ENCODE results near the gene TOR4A. TPM values are rescaled to one million over a fixed set of nuclear protein-coding genes. Genes with fewer than 3 reads are reported as not detected.

Gene TOR4A
- total and polyA plus RNA-seq, 4 donors = 1.3 to 3.5 (median 2.3) TPM

GRCh38 chr9:137317718-137318511 is 40.4 kb downstream of the TOR4A start:
- H3K4me3 ChIP-seq (ENCODE audit: low read depth, low read length) = no peak overlapping the region
- H3K4me1 ChIP-seq (ENCODE audit: control insufficient read depth, insufficient read depth, low read length) = peaks cover 80% of the 10 kb centered on the region
- H3K27me3 ChIP-seq (ENCODE audit: control insufficient read depth, insufficient read depth, low read length) = no peaks in the 10 kb centered on the region
- peaks cover 45% of the 10 kb centered on the region for H3K36me3 ChIP-seq (ENCODE audit: control insufficient read depth, insufficient read depth, low read length)
- H3K9me3 ChIP-seq (ENCODE audit: control insufficient read depth, insufficient read depth, low read length) = no peaks in the 10 kb centered on the region
- WGBS (ENCODE audit: insufficient coverage) = 74% methylated on average over 12 of the region's 24 CpGs
- no peak overlapping the region for H3K27ac ChIP-seq (ENCODE audit: low read depth, low read length)
- DNase-seq (ENCODE audit: low read depth in 4 of 6, low spot score in 6 of 6) = no peak

GRCh38 chr9:137318602-137319001 is 41.1 kb downstream of the TOR4A start:
- H3K27ac ChIP-seq (ENCODE audit: low read depth, low read length) = peak overlapping the region; percentile 52
- peaks cover 80% of the 10 kb centered on the region for H3K4me1 ChIP-seq (ENCODE audit: control insufficient read depth, insufficient read depth, low read length)
- peaks cover 41% of the 10 kb centered on the region for H3K36me3 ChIP-seq (ENCODE audit: control insufficient read depth, insufficient read depth, low read length)
- H3K27me3 ChIP-seq (ENCODE audit: control insufficient read depth, insufficient read depth, low read length) = no peaks in the 10 kb centered on the region
- WGBS (ENCODE audit: insufficient coverage) = 78% methylated on average over 15 of the region's 18 CpGs
- H3K4me3 ChIP-seq (ENCODE audit: low read depth, low read length) = no peak overlapping the region
- DNase-seq (ENCODE audit: low read depth in 4 of 6, low spot score in 6 of 6) = no peak
- H3K9me3 ChIP-seq (ENCODE audit: control insufficient read depth, insufficient read depth, low read length) = no peaks in the 10 kb centered on the region

- H3K36me3 ChIP-seq (ENCODE audit: control insufficient read depth, insufficient read depth, low read length) = peaks cover 44% of the 10 kb centered on the region
- peak in 1 of 6 donors; percentile 48 for DNase-seq (ENCODE audit: low read depth in 4 of 6, low spot score in 6 of 6)
- no peaks in the 10 kb centered on the region for H3K9me3 ChIP-seq (ENCODE audit: control insufficient read depth, insufficient read depth, low read length)
- no peak overlapping the region for H3K27ac ChIP-seq (ENCODE audit: low read depth, low read length)
- WGBS (ENCODE audit: insufficient coverage) = 59% methylated on average over 26 of the region's 26 CpGs
- H3K4me1 ChIP-seq (ENCODE audit: control insufficient read depth, insufficient read depth, low read length) = peaks cover 76% of the 10 kb centered on the region
- no peak overlapping the region for H3K4me3 ChIP-seq (ENCODE audit: low read depth, low read length)
- no peaks in the 10 kb centered on the region for H3K27me3 ChIP-seq (ENCODE audit: control insufficient read depth, insufficient read depth, low read length)
Observed at GRCh38 chr9:137319011-137319738, 41.6 kb downstream of the TOR4A start.

- Histone ChIP-seq H3K4me3 (ENCODE audit: low read depth, low read length) (no peak overlapping the region), H3K4me1 (ENCODE audit: control insufficient read depth, insufficient read depth, low read length) (peaks cover 69% of the 10 kb centered on the region), H3K36me3 (ENCODE audit: control insufficient read depth, insufficient read depth, low read length) (peaks cover 40% of the 10 kb centered on the region), H3K27me3 (ENCODE audit: control insufficient read depth, insufficient read depth, low read length) (no peaks in the 10 kb centered on the region), H3K27ac (ENCODE audit: low read depth, low read length) (peak overlapping the region; percentile 20), H3K9me3 (ENCODE audit: control insufficient read depth, insufficient read depth, low read length) (no peaks in the 10 kb centered on the region)
- DNase-seq (ENCODE audit: low read depth in 4 of 6, low spot score in 6 of 6) = no peak
- WGBS (ENCODE audit: insufficient coverage) = 77% methylated on average over 18 of the region's 22 CpGs
Observed at GRCh38 chr9:137319739-137320551, 42.4 kb downstream of the TOR4A start.

GRCh38 chr9:137320555-137321384 is 43.2 kb downstream of the TOR4A start:
- Histone ChIP-seq H3K27ac (ENCODE audit: low read depth, low read length) (peak overlapping the region; percentile 20), H3K36me3 (ENCODE audit: control insufficient read depth, insufficient read depth, low read length) (peaks cover 40% of the 10 kb centered on the region), H3K4me1 (ENCODE audit: control insufficient read depth, insufficient read depth, low read length) (peaks cover 61% of the 10 kb centered on the region), H3K27me3 (ENCODE audit: control insufficient read depth, insufficient read depth, low read length) (no peaks in the 10 kb centered on the region), H3K9me3 (ENCODE audit: control insufficient read depth, insufficient read depth, low read length) (no peaks in the 10 kb centered on the region), H3K4me3 (ENCODE audit: low read depth, low read length) (no peak overlapping the region)
- peak in 2 of 6 donors; percentile 63 to 80 for DNase-seq (ENCODE audit: low read depth in 4 of 6, low spot score in 6 of 6)
- 26% methylated on average over 20 of the region's 24 CpGs for WGBS (ENCODE audit: insufficient coverage)

- 92% methylated on average over 21 of the region's 22 CpGs for WGBS (ENCODE audit: insufficient coverage)
- no peak for DNase-seq (ENCODE audit: low read depth in 4 of 6, low spot score in 6 of 6)
- Histone ChIP-seq H3K27me3 (ENCODE audit: control insufficient read depth, insufficient read depth, low read length) (no peaks in the 10 kb centered on the region), H3K4me1 (ENCODE audit: control insufficient read depth, insufficient read depth, low read length) (peaks cover 54% of the 10 kb centered on the region), H3K27ac (ENCODE audit: low read depth, low read length) (no peak overlapping the region), H3K36me3 (ENCODE audit: control insufficient read depth, insufficient read depth, low read length) (peaks cover 42% of the 10 kb centered on the region), H3K9me3 (ENCODE audit: control insufficient read depth, insufficient read depth, low read length) (no peaks in the 10 kb centered on the region), H3K4me3 (ENCODE audit: low read depth, low read length) (no peak overlapping the region)
Observed at GRCh38 chr9:137321726-137322361, 44.3 kb downstream of the TOR4A start.

GRCh38 chr9:137323531-137324331 is 46.2 kb downstream of the TOR4A start:
- peaks cover 35% of the 10 kb centered on the region for H3K4me1 ChIP-seq (ENCODE audit: control insufficient read depth, insufficient read depth, low read length)
- H3K27me3 ChIP-seq (ENCODE audit: control insufficient read depth, insufficient read depth, low read length) = no peaks in the 10 kb centered on the region
- H3K27ac ChIP-seq (ENCODE audit: low read depth, low read length) = no peak overlapping the region
- H3K9me3 ChIP-seq (ENCODE audit: control insufficient read depth, insufficient read depth, low read length) = peaks cover 1% of the 10 kb centered on the region
- 95% methylated on average over 31 of the region's 37 CpGs for WGBS (ENCODE audit: insufficient coverage)
- DNase-seq (ENCODE audit: low read depth in 4 of 6, low spot score in 6 of 6) = no peak
- peaks cover 33% of the 10 kb centered on the region for H3K36me3 ChIP-seq (ENCODE audit: control insufficient read depth, insufficient read depth, low read length)
- H3K4me3 ChIP-seq (ENCODE audit: low read depth, low read length) = no peak overlapping the region

GRCh38 chr9:137325124-137325523 is 47.6 kb downstream of the TOR4A start:
- 88% methylated on average over 8 of the region's 10 CpGs for WGBS (ENCODE audit: insufficient coverage)
- DNase-seq (ENCODE audit: low read depth in 4 of 6, low spot score in 6 of 6) = no peak
- H3K4me3 ChIP-seq (ENCODE audit: low read depth, low read length) = no peak overlapping the region

More at GRCh38 chr9:137325124-137325523, 47.6 kb downstream of the TOR4A start:
- peaks cover 21% of the 10 kb centered on the region for H3K4me1 ChIP-seq (ENCODE audit: control insufficient read depth, insufficient read depth, low read length)
- H3K36me3 ChIP-seq (ENCODE audit: control insufficient read depth, insufficient read depth, low read length) = peaks cover 20% of the 10 kb centered on the region
- no peaks in the 10 kb centered on the region for H3K27me3 ChIP-seq (ENCODE audit: control insufficient read depth, insufficient read depth, low read length)
- no peak overlapping the region for H3K27ac ChIP-seq (ENCODE audit: low read depth, low read length)
- peaks cover 1% of the 10 kb centered on the region for H3K9me3 ChIP-seq (ENCODE audit: control insufficient read depth, insufficient read depth, low read length)
